Body of pancreas (tissue), 4 donors: Measurements from ENCODE around the gene SEC22A. TPM values are rescaled to one million over a fixed set of nuclear protein-coding genes. Genes with fewer than 3 reads are reported as not detected.

Experiments used
- ATAC-seq: fragments of 150-250 bp; one replicate; pipeline ENCODE4 v1.9.1; 2016
- DNase-seq, 4 donors: peaks; one replicate each; pipeline ENCODE4 v3.0.0-alpha.2; 2019
- H3K27ac ChIP-seq, 4 donors: fragments of 200-600 bp; sonication (generic); 1 replicate in 3 of 4; 2 replicates in 1 of 4; pipeline versions ENCODE4 v1.5.1 to v1.6.1; 2016 to 2019; ENCODE audit warnings: mild to moderate bottlenecking in 1 of 4, mixed read lengths in 1 of 4, moderate library complexity in 1 of 4
- H3K27me3 ChIP-seq, 2 donors: fragments of 200-600 bp; sonication (generic); one replicate each; pipeline ENCODE4 v1.6.0; 2016; ENCODE audit warnings: mild to moderate bottlenecking in 1 of 2
- H3K36me3 ChIP-seq, 2 donors: fragments of 200-600 bp; sonication (generic); replicated peaks in 1 of 2; 2 replicates each; pipeline ENCODE4 v1.5.1; 2016; ENCODE audit warnings: low read depth in 2 of 2; ENCODE audit not compliant: insufficient read depth in 1 of 2
- H3K4me1 ChIP-seq: fragments of 200-600 bp; sonication (generic); one replicate; pipeline ENCODE4 v1.6.0; 2016
- H3K4me3 ChIP-seq, 2 donors: fragments of 200-600 bp; sonication (generic); 1 replicate in 1 of 2; 2 replicates in 1 of 2; pipeline ENCODE4 v1.5.1; 2016 to 2019
- H3K9me3 ChIP-seq, 3 donors: fragments of 200-600 bp; sonication (generic); 1 replicate in 2 of 3; 2 replicates in 1 of 3; pipeline ENCODE4 v1.5.1; 2016
- CTCF ChIP-seq, 7 experiments: fragments of 450-650 bp in 4 of 7; fragments of 200-600 bp in 3 of 7; sonication (generic) in 3 of 7; IDR thresholded peaks; one replicate each; pipeline ENCODE4 v1.5.1; 2016 to 2019; ENCODE audit warnings: antibody characterized with exemption in 7 of 7
- POLR2A ChIP-seq, 3 donors: fragments of 450-650 bp; IDR thresholded peaks; one replicate each; pipeline ENCODE4 v1.6.1; 2016; ENCODE audit warnings: antibody characterized with exemption in 3 of 3, mild to moderate bottlenecking in 2 of 3
- WGBS, 2 donors: methylation state at CpG; one replicate each; pipeline ENCODE4 v1.1.5; 2017; 5-methylcytosine and 5-hydroxymethylcytosine counted together
- intact Hi-C: fragments of 100-400 bp; cut with DNase I; formaldehyde crosslinking; loops from one replicate; pipeline ENCODE4 v1.15.1; 2023
- total RNA-seq, 2 donors: library from RNA; depleted of rRNA; stranded (reverse); fragments of >200 nt; gene quantifications; one replicate each; pipeline ENCODE4 v1.1.0, GENCODE V29; 2016

Gene SEC22A
- total RNA-seq, 2 donors from 2014 or later = 16.5 to 18.4 TPM

DNA sequence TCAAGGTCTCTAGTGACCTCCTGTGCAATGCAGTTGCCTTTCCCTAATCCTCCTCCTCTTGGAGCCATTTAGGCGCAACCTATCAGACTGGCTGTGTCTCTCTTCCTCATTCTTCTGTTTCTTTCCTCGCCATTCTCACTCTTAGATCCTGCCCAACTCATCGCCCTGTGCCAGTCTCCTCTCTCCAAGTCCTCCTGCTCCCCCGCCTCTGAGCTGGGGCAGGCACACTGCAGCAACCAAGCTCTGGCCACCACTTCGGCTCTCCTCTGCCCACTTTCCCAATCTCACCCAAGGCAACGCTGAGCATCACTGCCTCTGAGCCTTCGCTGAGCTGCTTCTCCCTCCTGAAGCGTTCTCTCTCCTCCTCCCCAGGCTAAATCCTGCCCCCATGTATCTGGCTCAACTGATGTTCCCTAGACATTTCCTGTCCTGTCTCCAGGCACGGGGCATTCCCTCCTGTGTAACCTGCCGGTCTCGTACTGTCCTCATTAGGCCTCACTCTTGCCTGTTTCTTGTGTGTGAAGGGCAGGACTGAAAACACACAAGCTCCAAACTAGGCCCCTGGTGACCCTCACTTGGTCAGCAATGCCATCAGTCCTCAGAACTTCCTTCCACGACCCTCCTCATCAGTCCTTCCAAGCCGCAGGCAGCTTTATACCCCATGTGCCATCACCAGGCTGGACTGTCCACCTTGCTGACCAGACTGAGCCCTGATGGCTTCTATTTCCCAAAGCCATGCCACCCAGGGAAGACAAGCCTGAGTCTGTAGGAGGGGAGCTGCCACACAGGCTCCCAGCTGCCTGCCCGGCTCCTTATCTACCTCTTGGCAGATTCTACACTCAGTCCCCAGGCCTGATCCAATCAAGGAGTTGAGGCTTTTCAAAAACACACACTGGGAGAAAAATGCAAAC, 85.6 kb downstream of the SEC22A start:
- no peaks in the 10 kb centered on the region for H3K27me3 ChIP-seq
- no peaks in the 10 kb centered on the region for H3K9me3 ChIP-seq
- DNase-seq = no peak
- no peak overlapping the region for H3K27ac ChIP-seq
- no peaks in the 10 kb centered on the region for H3K36me3 ChIP-seq
- WGBS, 2 donors = 83 to 88% methylated on average over 14 of the region's 14 CpGs
- no peaks in the 10 kb centered on the region for H3K4me1 ChIP-seq
- intact Hi-C loops = no loop called here
- ATAC-seq = no peak
- H3K4me3 ChIP-seq = no peak overlapping the region
- no peak for TF ChIP-seq CTCF (IDR thresholded peaks at IDR 0.05)
- no peak for TF ChIP-seq POLR2A (IDR thresholded peaks at IDR 0.05)

- WGBS, 2 donors = 72 to 76% methylated on average over 6 of the region's 6 CpGs
- Histone ChIP-seq H3K4me1 (no peaks in the 10 kb centered on the region), H3K27me3 (no peaks in the 10 kb centered on the region), H3K9me3 (no peaks in the 10 kb centered on the region), H3K4me3 (no peak overlapping the region), H3K27ac (no peak overlapping the region), H3K36me3 (no peaks in the 10 kb centered on the region)
- intact Hi-C loops = no loop called here
- TF ChIP-seq CTCF (IDR thresholded peaks at IDR 0.05) (no peak), POLR2A (IDR thresholded peaks at IDR 0.05) (no peak)
- DNase-seq = no peak
- ATAC-seq = no peak
Observed at GRCh38 chr3:123287962-123288302, 86.2 kb downstream of the SEC22A start.

GRCh38 chr3:123289391-123290106, 87.8 kb downstream of the SEC22A start:
- no peaks in the 10 kb centered on the region for H3K4me1 ChIP-seq
- ATAC-seq (no peak), DNase-seq (no peak)
- no peaks in the 10 kb centered on the region for H3K27me3 ChIP-seq
- H3K9me3 ChIP-seq = no peaks in the 10 kb centered on the region
- H3K4me3 ChIP-seq = no peak overlapping the region
- no peak overlapping the region for H3K27ac ChIP-seq
- intact Hi-C loops = no loop called here
- no peaks in the 10 kb centered on the region for H3K36me3 ChIP-seq
- WGBS, 2 donors = 73 to 88% methylated on average over 5 to 20 of the region's 20 CpGs
- TF ChIP-seq CTCF (IDR thresholded peaks at IDR 0.05) = no peak
- TF ChIP-seq POLR2A (IDR thresholded peaks at IDR 0.05) = no peak

GRCh38 chr3:123290107-123290930, 88.6 kb downstream of the SEC22A start:
- intact Hi-C loops = no loop called here
- TF ChIP-seq CTCF (IDR thresholded peaks at IDR 0.05) = no peak
- no peak for TF ChIP-seq POLR2A (IDR thresholded peaks at IDR 0.05)
- WGBS, 2 donors = 80 to 87% methylated on average over 13 of the region's 13 CpGs
- Histone ChIP-seq H3K4me1 (no peaks in the 10 kb centered on the region), H3K27me3 (no peaks in the 10 kb centered on the region), H3K36me3 (no peaks in the 10 kb centered on the region), H3K9me3 (no peaks in the 10 kb centered on the region), H3K27ac (no peak overlapping the region), H3K4me3 (no peak overlapping the region)
- DNase-seq = no peak
- no peak for ATAC-seq
